ENCODE results near the gene PLD3. TPM values are rescaled to one million over a fixed set of nuclear protein-coding genes. Genes with fewer than 3 reads are reported as not detected.

The PLD3 gene
- total RNA-seq, 3 donors from 2014 or later (not counting 1 experiment from before 2014, with no cell fraction given) = 107 to 140 (median 109) TPM

DNA sequence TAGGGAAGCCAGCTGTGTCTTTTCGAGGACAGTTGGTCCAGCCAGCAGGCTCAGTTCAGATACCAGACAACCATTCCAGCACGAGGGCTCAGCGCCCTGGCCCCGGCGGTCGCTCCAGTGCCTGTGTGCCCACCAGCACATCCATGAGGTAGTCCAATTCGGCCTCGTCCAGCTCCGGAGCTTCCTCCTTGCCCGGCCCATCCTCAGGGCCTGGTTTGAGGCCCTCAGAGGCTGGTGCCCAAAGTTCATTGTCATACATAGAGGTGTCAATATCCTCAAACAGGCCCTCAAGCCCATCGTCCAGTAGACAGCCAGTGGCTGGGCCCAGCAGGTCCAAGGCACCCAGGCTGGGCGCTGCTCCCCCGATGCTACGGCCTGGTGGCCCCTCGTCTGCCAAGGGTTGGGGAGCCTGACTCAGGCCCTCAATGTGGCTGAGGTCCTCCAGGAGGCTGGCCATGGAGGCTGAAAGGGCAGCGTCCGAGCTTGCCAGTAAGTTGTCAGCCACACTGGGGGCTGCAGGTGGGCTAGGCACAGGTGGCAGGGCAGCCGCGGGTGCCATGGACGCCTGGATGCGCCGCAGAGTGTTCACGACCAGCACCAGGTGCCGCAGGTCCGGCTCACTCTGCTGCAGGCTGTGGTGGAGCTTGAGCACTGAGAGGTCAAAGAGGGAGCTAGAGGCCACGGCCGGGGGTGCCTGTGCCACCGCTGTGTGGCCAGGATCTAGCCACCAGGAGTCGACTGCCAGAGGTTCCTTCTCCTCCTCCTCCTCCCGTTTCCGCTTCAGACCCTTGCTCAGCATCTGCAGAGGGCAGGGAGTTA, 74.5 kb downstream of the PLD3 start:
- no peaks in the 10 kb centered on the region for H3K9me3 ChIP-seq (ENCODE audit: control insufficient read depth, insufficient read depth, low read length)
- TF ChIP-seq, protein P1, sequence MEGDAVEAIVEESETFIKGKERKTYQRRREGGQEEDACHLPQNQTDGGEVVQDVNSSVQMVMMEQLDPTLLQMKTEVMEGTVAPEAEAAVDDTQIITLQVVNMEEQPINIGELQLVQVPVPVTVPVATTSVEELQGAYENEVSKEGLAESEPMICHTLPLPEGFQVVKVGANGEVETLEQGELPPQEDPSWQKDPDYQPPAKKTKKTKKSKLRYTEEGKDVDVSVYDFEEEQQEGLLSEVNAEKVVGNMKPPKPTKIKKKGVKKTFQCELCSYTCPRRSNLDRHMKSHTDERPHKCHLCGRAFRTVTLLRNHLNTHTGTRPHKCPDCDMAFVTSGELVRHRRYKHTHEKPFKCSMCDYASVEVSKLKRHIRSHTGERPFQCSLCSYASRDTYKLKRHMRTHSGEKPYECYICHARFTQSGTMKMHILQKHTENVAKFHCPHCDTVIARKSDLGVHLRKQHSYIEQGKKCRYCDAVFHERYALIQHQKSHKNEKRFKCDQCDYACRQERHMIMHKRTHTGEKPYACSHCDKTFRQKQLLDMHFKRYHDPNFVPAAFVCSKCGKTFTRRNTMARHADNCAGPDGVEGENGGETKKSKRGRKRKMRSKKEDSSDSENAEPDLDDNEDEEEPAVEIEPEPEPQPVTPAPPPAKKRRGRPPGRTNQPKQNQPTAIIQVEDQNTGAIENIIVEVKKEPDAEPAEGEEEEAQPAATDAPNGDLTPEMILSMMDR (IDR thresholded peaks at IDR 0.05) = no peak
- H3K27me3 ChIP-seq (ENCODE audit: control insufficient read depth, insufficient read depth, low read length) = no peaks in the 10 kb centered on the region
- H3K36me3 Mint-ChIP-seq = no peaks in the 10 kb centered on the region
- no peaks in the 10 kb centered on the region for H3K27me3 Mint-ChIP-seq (ENCODE audit: low read depth in 2 of 2)
- peak overlapping the region; percentile 62 for H3K4me3 Mint-ChIP-seq
- peak overlapping the region; percentile 45 to 82 for H3K27ac Mint-ChIP-seq
- no peak overlapping the region for H3K4me3 ChIP-seq (ENCODE audit: low read length)
- ATAC-seq = no peak
- H3K4me1 ChIP-seq (ENCODE audit: control insufficient read depth, insufficient read depth, low read length) = peaks cover 30% of the 10 kb centered on the region
- WGBS (ENCODE audit: insufficient coverage) = 95% methylated on average over 29 of the region's 31 CpGs
- no peak for DNase-seq
- H3K27ac ChIP-seq (ENCODE audit: low read length) = no peak overlapping the region
- H3K4me1 Mint-ChIP-seq = peaks cover 27 to 45% of the 10 kb centered on the region in 2 donors
- peaks cover 10% of the 10 kb centered on the region for H3K36me3 ChIP-seq (ENCODE audit: control insufficient read depth, insufficient read depth, low read length)
- intact Hi-C loops (cut with micrococcal nuclease) = loop anchor here (5.0 kb wide), 1 partner anchor 174 kb away; no protein-coding TSS in a partner anchor
- H3K9me3 Mint-ChIP-seq = no peaks in the 10 kb centered on the region

DNA sequence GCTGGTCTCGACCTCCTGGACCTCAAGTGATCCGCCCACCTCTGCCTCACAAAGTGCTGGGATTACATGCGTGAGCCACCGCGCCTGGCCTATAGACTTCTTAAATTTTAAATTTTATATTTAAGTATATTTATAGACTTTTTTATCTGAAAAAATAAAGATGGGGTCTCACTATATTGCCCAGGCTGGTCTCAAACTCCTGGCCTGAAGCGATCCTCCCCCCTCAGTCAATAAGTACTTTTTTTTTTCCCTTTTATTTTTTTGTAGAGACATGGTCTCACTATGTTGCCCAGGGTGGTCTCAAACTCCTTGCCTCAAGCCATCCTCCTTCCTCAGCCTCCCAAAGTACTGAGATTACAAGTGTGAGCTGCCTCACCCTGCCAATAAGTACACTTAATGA, 75.4 kb downstream of the PLD3 start:
- Histone ChIP-seq H3K27ac (ENCODE audit: low read length) (no peak overlapping the region), H3K36me3 (ENCODE audit: control insufficient read depth, insufficient read depth, low read length) (peaks cover 10% of the 10 kb centered on the region), H3K9me3 (ENCODE audit: control insufficient read depth, insufficient read depth, low read length) (no peaks in the 10 kb centered on the region), H3K27me3 (ENCODE audit: control insufficient read depth, insufficient read depth, low read length) (no peaks in the 10 kb centered on the region), H3K4me3 (ENCODE audit: low read length) (no peak overlapping the region), H3K4me1 (ENCODE audit: control insufficient read depth, insufficient read depth, low read length) (peaks cover 30% of the 10 kb centered on the region)
- peaks cover 21 to 36% of the 10 kb centered on the region in 2 donors for H3K4me1 Mint-ChIP-seq
- H3K4me3 Mint-ChIP-seq = peak overlapping the region; percentile 64
- H3K9me3 Mint-ChIP-seq = no peaks in the 10 kb centered on the region
- H3K27ac Mint-ChIP-seq = peak overlapping the region; percentile 91 to 94
- TF ChIP-seq, protein P1 (IDR thresholded peaks at IDR 0.05) = no peak
- DNase-seq = no peak
- H3K36me3 Mint-ChIP-seq = no peaks in the 10 kb centered on the region
- no peak for ATAC-seq
- intact Hi-C loops (cut with micrococcal nuclease) = loop anchor here (5.0 kb wide), 1 partner anchor 173 kb away; no protein-coding TSS in a partner anchor
- 91% methylated on average over 2 of the region's 6 CpGs for whole genome bisulfite sequencing (ENCODE audit: insufficient coverage)
- no peaks in the 10 kb centered on the region for H3K27me3 Mint-ChIP-seq (ENCODE audit: low read depth in 2 of 2)

DNA sequence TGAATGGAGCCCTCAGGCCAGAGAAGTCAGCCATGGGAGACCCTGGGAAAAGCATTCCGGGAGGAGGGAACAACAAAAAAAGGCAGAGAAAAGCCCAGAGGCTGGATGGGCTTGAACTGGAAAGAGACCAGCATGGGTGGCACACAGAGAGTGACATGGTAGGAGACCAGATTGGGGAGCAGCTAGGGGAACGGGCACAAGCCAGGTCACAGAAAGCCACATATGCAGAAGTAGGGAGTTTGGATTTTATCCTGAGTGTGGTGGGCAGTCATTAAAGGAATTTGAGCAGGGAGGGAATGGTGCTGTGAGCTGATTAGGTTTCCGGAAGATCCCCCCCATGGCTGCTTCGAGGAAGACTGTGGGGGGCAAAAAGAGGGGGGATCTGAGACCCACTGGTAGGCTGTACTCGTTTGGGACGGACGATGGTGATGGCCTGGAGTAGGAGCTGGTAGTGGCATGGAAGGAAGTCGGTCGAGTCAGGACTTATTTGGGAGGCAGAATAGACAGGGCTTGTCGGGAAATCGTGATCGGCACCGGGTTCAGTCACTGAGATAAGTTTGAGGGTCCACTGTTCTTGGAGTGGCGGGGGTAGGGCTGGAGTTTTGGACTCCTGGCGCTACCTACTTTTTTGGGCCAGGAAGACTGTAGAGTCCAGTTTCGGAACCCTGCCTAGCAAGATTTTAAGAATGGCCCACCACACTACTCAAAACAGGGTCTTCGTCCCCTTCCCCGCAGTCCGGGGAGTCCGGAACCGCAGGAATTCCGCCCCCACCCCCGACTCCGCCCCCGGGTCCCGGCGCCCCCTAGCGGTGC, 76.3 kb downstream of the PLD3 start:
- Mint-ChIP-seq H3K27ac (peak overlapping the region; percentile 91 to 94), H3K4me3 (peak overlapping the region; percentile 94), H3K27me3 (ENCODE audit: low read depth in 2 of 2) (no peaks in the 10 kb centered on the region), H3K36me3 (no peaks in the 10 kb centered on the region), H3K9me3 (no peaks in the 10 kb centered on the region), H3K4me1 (peaks cover 21 to 34% of the 10 kb centered on the region in 2 donors)
- Histone ChIP-seq H3K27me3 (ENCODE audit: control insufficient read depth, insufficient read depth, low read length) (no peaks in the 10 kb centered on the region), H3K9me3 (ENCODE audit: control insufficient read depth, insufficient read depth, low read length) (no peaks in the 10 kb centered on the region), H3K27ac (ENCODE audit: low read length) (peak overlapping the region; percentile 95), H3K4me1 (ENCODE audit: control insufficient read depth, insufficient read depth, low read length) (peaks cover 30% of the 10 kb centered on the region), H3K36me3 (ENCODE audit: control insufficient read depth, insufficient read depth, low read length) (peaks cover 10% of the 10 kb centered on the region), H3K4me3 (ENCODE audit: low read length) (peak overlapping the region; percentile 71)
- TF ChIP-seq, protein P1 (IDR thresholded peaks at IDR 0.05) = no peak
- ATAC-seq (no peak), DNase-seq (peak in 1 of 2 donors; percentile 46)
- intact Hi-C loops (cut with micrococcal nuclease) = loop anchor here (1.0 to 5.0 kb wide), 2 partner anchors 21 to 172 kb away; no protein-coding TSS in a partner anchor
- 3% methylated on average over 27 of the region's 28 CpGs for WGBS (ENCODE audit: insufficient coverage)

All from natural killer cell (primary cell).